Measurements from ENCODE around the gene IPO13.

- TF ChIP-seq CTCF (IDR thresholded peaks at IDR 0.05; ENCODE audit: low read length): no peak
- TF ChIP-seq EZH2phosphoT487 (IDR thresholded peaks at IDR 0.05; ENCODE audit: low read length): no peak
- TF ChIP-seq EZH2 (optimal IDR thresholded peaks at IDR 0.05; ENCODE audit: low read depth, low read length): no peak
Observed at GRCh38 chr1:43937179-43937865, 9.4 kb upstream of the IPO13 start.

Measured in MM.1S (cell line).